Stimulated activated naive CD8-positive, alpha-beta T cell treated with anti-CD3 and anti-CD28 coated beads, Interleukin-15, Interleukin-2, amounts not matched to agents 100 ng/mL and 50 ng/mL, for 24 hours (primary cell): ENCODE measurements around the gene NCBP3.
"Not testable (repeated sequence)": the region's sequence is repeated elsewhere in the genome, so short reads cannot be mapped to it uniquely, and the experiment has no call there.

Source experiments
- H3K27ac Mint-ChIP-seq: one replicate; pipeline ENCODE4 v1.8.0; 2021; ENCODE audit warnings: mild to moderate bottlenecking, mixed read lengths
- H3K27me3 Mint-ChIP-seq: one replicate; pipeline ENCODE4 v1.8.0; 2021; ENCODE audit warnings: mixed read lengths
- H3K36me3 Mint-ChIP-seq: one replicate; pipeline ENCODE4 v1.8.0; 2021; ENCODE audit warnings: low read depth, mixed read lengths
- H3K4me1 Mint-ChIP-seq: one replicate; pipeline ENCODE4 v1.8.0; 2021; ENCODE audit warnings: low read depth, mixed read lengths
- H3K4me3 Mint-ChIP-seq: one replicate; pipeline ENCODE4 v1.8.0; 2021; ENCODE audit warnings: mild to moderate bottlenecking, mixed read lengths
- H3K9me3 Mint-ChIP-seq: one replicate; pipeline ENCODE4 v1.8.0; 2021; ENCODE audit warnings: mixed read lengths

The NCBP3 gene

DNA sequence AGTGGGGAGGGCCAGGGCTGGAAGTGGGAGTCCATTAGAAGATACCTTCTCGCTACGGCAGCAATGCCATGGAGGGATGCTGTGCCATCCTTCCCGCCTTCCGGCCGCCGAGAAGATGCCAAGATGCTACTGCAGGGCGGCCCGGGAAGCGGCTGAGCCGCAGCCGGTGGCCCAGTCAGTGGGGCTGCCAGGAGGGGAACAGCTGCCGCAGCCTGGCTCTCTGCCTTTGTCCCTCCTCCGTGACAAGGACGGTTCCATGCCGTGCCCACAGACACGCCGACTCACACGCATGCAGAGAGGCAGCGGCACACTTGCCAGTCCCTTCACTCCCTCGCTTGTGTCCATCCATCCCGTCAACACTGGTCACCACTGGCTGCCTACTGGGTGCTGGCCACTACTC lies 20.2 kb upstream of the NCBP3 start:
- H3K36me3 Mint-ChIP-seq = no peaks in the 10 kb centered on the region
- no peaks in the 10 kb centered on the region for H3K9me3 Mint-ChIP-seq
- no peak overlapping the region for H3K27ac Mint-ChIP-seq
- no peak overlapping the region for H3K4me3 Mint-ChIP-seq
- H3K4me1 Mint-ChIP-seq = peaks cover 5% of the 10 kb centered on the region
- H3K27me3 Mint-ChIP-seq = no peaks in the 10 kb centered on the region

- H3K9me3 Mint-ChIP-seq = no peaks in the 10 kb centered on the region
- H3K36me3 Mint-ChIP-seq = no peaks in the 10 kb centered on the region
- H3K27ac Mint-ChIP-seq = no peak overlapping the region
- H3K4me1 Mint-ChIP-seq = no peaks in the 10 kb centered on the region
- H3K4me3 Mint-ChIP-seq = no peak overlapping the region
- H3K27me3 Mint-ChIP-seq = no peaks in the 10 kb centered on the region
Observed at GRCh38 chr17:3865176-3865575, 19.1 kb upstream of the NCBP3 start.

GRCh38 chr17:3864534-3864933 lies 18.5 kb upstream of the NCBP3 start:
- Mint-ChIP-seq H3K4me1 (no peaks in the 10 kb centered on the region), H3K36me3 (no peaks in the 10 kb centered on the region), H3K9me3 (no peaks in the 10 kb centered on the region), H3K4me3 (no peak overlapping the region), H3K27me3 (no peaks in the 10 kb centered on the region), H3K27ac (no peak overlapping the region)

- Mint-ChIP-seq H3K9me3 (no peaks in the 10 kb centered on the region), H3K36me3 (no peaks in the 10 kb centered on the region), H3K27me3 (no peaks in the 10 kb centered on the region), H3K27ac (no peak overlapping the region), H3K4me1 (no peaks in the 10 kb centered on the region), H3K4me3 (no peak overlapping the region)
Observed at GRCh38 chr17:3861761-3862681, 16.0 kb upstream of the NCBP3 start.

DNA sequence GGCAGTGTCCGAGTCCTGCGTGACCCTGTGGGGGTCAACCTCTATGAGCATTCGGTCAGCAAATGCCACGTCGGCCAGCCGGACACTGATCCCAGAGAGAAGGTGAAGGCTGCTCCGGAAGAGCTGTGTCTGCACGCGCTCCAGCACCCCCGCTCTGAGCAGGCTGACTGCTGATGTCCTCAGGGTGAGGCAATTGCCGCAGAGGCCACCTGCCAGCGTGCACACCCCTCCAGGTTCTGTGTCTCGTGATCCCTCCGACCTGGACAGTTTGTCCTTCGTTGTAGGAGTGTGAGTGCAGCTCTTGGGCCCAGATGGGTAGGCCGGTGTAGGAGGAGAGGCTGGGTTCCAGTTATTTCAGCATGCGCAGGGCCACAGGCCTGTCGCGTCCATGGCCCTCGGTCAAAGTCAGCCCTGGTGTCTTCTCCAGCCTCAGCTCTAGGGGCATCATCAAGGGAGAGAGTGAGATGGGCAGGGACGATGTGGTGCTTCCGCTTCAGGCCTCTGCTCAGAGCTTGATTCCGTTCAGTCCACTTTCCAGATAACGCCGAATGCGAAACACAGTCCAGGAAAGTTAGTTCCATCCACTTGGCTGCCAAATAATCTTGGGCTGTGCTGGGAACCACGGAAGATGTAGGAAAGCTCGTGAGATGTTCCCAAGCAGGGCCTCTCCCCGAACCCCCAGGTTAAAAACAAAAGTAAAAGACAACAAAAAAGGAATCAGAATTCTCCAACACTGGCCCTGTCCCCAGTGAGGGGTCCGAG lies 15.1 kb upstream of the NCBP3 start:
- H3K4me1 Mint-ChIP-seq = no peaks in the 10 kb centered on the region
- no peak overlapping the region for H3K27ac Mint-ChIP-seq
- no peaks in the 10 kb centered on the region for H3K27me3 Mint-ChIP-seq
- no peaks in the 10 kb centered on the region for H3K9me3 Mint-ChIP-seq
- H3K4me3 Mint-ChIP-seq = no peak overlapping the region
- H3K36me3 Mint-ChIP-seq = no peaks in the 10 kb centered on the region

DNA sequence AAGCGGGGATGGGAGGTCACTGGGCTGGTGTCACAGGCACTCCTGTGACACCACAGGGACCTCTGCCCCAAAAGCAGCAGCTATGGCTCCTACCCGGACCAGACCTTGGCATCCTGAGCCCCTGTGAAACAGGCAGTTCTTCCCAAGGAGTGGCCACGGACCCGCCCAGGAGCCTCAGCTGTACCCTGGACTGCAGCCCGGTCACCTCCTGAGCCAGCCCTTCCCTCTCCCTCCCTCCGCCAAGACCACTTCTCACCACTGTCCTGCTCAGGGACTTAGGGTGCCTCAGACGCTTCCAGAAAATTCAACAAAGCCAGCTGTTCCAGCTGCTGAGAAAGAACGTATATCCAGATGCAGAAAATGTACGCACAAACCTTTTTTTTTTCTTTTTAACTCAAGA lies 13.9 kb upstream of the NCBP3 start:
- H3K9me3 Mint-ChIP-seq = no peaks in the 10 kb centered on the region

GRCh38 chr17:3857261-3858105 lies 11.4 kb upstream of the NCBP3 start:
- H3K27ac Mint-ChIP-seq = no peak overlapping the region

More for the DNA sequence above, 13.9 kb upstream of the NCBP3 start:
- H3K4me1 Mint-ChIP-seq = no peaks in the 10 kb centered on the region
- no peaks in the 10 kb centered on the region for H3K27me3 Mint-ChIP-seq
- H3K4me3 Mint-ChIP-seq = no peak overlapping the region
- no peaks in the 10 kb centered on the region for H3K36me3 Mint-ChIP-seq
- H3K27ac Mint-ChIP-seq = no peak overlapping the region

DNA sequence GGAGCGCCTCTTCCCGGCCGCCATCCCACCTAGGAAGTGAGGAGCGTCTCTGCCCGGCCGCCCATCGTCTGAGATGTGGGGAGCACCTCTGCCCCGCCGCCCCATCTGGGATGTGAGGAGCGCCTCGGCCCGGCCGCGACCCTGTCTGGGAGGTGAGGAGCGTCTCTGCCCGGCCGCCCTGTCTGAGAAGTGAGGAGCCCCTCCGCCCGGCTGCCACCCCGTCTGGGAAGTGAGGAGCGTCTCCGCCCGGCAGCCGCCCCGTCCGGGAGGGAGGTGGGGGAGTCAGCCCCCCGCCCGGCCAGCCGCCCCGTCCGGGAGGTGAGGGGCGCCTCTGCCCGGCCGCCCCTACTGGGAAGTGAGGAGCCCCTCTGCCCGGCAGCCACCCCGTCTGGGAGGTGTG lies 8.2 kb upstream of the NCBP3 start:
- H3K27me3 Mint-ChIP-seq = peaks cover 12% of the 10 kb centered on the region
- H3K4me1 Mint-ChIP-seq, H3K36me3 Mint-ChIP-seq, H3K27ac Mint-ChIP-seq, H3K4me3 Mint-ChIP-seq, H3K9me3 Mint-ChIP-seq: not testable (repeated sequence)

More at GRCh38 chr17:3857261-3858105, 11.4 kb upstream of the NCBP3 start:
- H3K4me3 Mint-ChIP-seq = no peak overlapping the region
- no peaks in the 10 kb centered on the region for H3K9me3 Mint-ChIP-seq
- H3K27me3 Mint-ChIP-seq = peaks cover 3% of the 10 kb centered on the region
- H3K36me3 Mint-ChIP-seq = no peaks in the 10 kb centered on the region
- H3K4me1 Mint-ChIP-seq = no peaks in the 10 kb centered on the region

DNA sequence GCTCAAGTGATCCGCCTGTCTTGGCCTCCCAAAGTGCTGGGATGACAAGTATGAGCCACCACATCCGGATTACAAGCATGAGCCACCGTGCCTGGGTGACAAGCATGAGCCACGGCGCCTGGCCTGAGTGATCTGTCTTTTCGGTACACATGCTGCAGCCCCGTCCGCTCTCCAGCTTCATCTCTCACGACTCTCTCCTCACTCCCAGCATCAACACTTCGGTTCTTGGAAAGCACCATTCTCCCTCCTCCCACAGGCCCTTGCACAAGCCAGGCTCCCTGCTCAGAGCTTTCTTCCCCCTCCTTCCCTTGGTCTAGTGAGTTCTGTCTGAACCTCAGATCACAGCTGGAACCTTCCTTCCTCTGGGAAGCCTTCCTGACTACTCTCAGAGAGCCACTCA lies 6.5 kb upstream of the NCBP3 start:
- Mint-ChIP-seq H3K27me3 (peaks cover 12% of the 10 kb centered on the region), H3K9me3 (no peaks in the 10 kb centered on the region), H3K4me3 (no peak overlapping the region), H3K27ac (no peak overlapping the region), H3K36me3 (no peaks in the 10 kb centered on the region), H3K4me1 (no peaks in the 10 kb centered on the region)

DNA sequence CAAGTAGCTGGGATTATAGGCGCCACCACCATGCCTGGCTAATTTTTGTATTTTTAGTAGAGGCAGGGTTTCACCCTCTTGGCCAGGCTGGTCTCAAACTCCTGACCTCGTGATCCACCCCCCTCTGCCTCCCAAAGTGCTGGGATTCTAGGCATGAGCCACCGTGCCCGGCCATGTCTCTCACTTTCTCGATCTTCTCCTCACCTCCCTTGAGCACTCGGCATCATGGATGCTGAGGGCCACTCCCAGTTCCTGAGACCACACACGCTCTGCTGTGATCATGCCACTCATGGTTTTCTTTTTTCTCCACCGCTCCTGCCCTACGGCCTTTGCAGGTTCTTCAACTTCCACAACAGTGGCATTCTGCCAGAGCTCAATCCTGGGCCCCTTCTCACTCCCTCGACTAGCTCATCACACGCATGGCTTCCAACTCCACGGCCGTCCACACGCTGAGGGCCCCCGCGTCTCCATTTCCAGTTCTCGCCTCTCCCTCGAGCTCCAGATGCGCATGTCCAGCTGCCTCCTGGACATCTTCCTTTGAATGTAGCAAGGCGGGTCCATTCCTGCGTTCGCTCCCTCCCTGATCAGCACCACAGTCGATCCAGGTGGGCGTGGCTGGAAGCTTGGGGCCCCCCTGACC lies 5.5 kb upstream of the NCBP3 start:
- H3K4me3 Mint-ChIP-seq = no peak overlapping the region
- no peaks in the 10 kb centered on the region for H3K36me3 Mint-ChIP-seq
- H3K27me3 Mint-ChIP-seq = peaks cover 12% of the 10 kb centered on the region
- no peak overlapping the region for H3K27ac Mint-ChIP-seq
- H3K4me1 Mint-ChIP-seq = no peaks in the 10 kb centered on the region
- no peaks in the 10 kb centered on the region for H3K9me3 Mint-ChIP-seq

GRCh38 chr17:3848229-3848835 lies 2.3 kb upstream of the NCBP3 start:
- Mint-ChIP-seq H3K4me1 (peaks cover 20% of the 10 kb centered on the region), H3K27me3 (peaks cover 12% of the 10 kb centered on the region), H3K27ac (no peak overlapping the region), H3K9me3 (no peaks in the 10 kb centered on the region), H3K4me3 (no peak overlapping the region), H3K36me3 (peaks cover 7% of the 10 kb centered on the region)

DNA sequence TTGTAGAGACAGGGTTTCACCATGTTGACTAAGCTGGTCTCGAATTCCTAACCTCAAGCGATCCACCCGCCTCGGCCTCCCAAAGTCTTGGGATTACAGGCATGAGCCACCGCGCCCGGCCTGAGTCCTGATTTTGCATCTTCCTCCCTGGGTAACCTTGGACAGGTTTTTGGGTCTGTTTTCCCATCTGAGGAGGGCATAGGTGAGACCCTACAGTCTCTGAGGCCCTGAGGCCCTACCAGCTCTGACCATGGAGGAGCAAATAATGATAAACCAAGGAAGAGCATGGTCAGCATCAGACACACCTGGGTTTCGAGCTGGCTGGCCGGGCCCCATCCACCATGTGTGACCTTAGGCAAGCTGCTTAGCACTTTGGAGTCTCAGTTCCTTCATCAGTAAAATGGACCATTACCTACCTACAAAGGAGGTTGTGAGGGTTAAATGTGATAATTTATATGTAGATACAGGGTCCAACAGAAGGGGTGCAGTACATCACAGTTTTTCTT lies 1.2 kb upstream of the NCBP3 start:
- no peaks in the 10 kb centered on the region for H3K9me3 Mint-ChIP-seq
- H3K27me3 Mint-ChIP-seq = peaks cover 8% of the 10 kb centered on the region
- no peak overlapping the region for H3K4me3 Mint-ChIP-seq
- peak overlapping the region; percentile 26 for H3K27ac Mint-ChIP-seq
- peaks cover 21% of the 10 kb centered on the region for H3K4me1 Mint-ChIP-seq
- peaks cover 7% of the 10 kb centered on the region for H3K36me3 Mint-ChIP-seq

GRCh38 chr17:3846437-3847164 lies 555 bp upstream of the NCBP3 start:
- Mint-ChIP-seq H3K4me1 (peaks cover 21% of the 10 kb centered on the region), H3K27me3 (peaks cover 2% of the 10 kb centered on the region), H3K36me3 (peaks cover 8% of the 10 kb centered on the region), H3K9me3 (no peaks in the 10 kb centered on the region), H3K4me3 (peak overlapping the region; percentile 41), H3K27ac (no peak overlapping the region)
